H1 (cell line): ENCODE data around the gene MRFAP1. TPM values are rescaled to one million over a fixed set of nuclear protein-coding genes. Genes with fewer than 3 reads are reported as not detected.
A peak's percentile ranks its signal among the peaks of the same experiment; 100 is the strongest.

Source experiments
- CTCF ChIA-PET: fragments of 300-600 bp; sonication (Branson Sonifier 250); formaldehyde crosslinking; loops from one replicate; lab custom pipeline; 2021; ENCODE audit not compliant: partially characterized antibody; lab: Charles Lee
- POLR2A ChIA-PET: fragments of 300-600 bp; sonication (Branson Sonifier 250); formaldehyde crosslinking; loops from one replicate; lab custom pipeline; 2021; ENCODE audit warnings: inconsistent platforms; ENCODE audit not compliant: partially characterized antibody; lab: Charles Lee
- DNase-seq, 2 experiments: peaks; one replicate each; pipeline versions ENCODE4 v3.0.0 to v3.0.0-alpha.2; 2010 to 2022; ENCODE audit warnings: low spot score in 2 of 2, low read depth in 1 of 2, mixed read lengths in 1 of 2
- FAIRE-seq: peaks from 2 replicates; lab custom pipeline; 2011; peaks lifted over from hg19 to GRCh38; lab: Jason Lieb, UNC
- H2AFZ ChIP-seq: 2 replicates; pipeline ENCODE4 v1.8.1; 2012; ENCODE audit warnings: low read length, inconsistent platforms
- H2AK5ac ChIP-seq: 2 replicates; pipeline ENCODE4 v1.6.1; 2013; ENCODE audit warnings: low read depth, low read length
- H2BK120ac ChIP-seq: replicated peaks from 2 replicates; pipeline ENCODE3; 2013; ENCODE audit warnings: low read depth, low read length, inconsistent platforms
- H2BK12ac ChIP-seq: 2 replicates; pipeline ENCODE4 v1.6.1; 2013; ENCODE audit warnings: low read depth, low read length
- H2BK15ac ChIP-seq: 2 replicates; pipeline ENCODE4 v1.6.1; 2013; ENCODE audit warnings: low read length
- H2BK20ac ChIP-seq: 2 replicates; pipeline ENCODE4 v1.6.1; 2013; ENCODE audit warnings: low read length
- H2BK5ac ChIP-seq: 2 replicates; pipeline ENCODE4 v1.6.1; 2013; ENCODE audit warnings: low read depth, low read length
- H3K14ac ChIP-seq: 2 replicates; pipeline ENCODE4 v1.6.1; 2013; ENCODE audit warnings: inconsistent platforms; ENCODE audit not compliant: insufficient read length
- H3K18ac ChIP-seq: 2 replicates; pipeline ENCODE4 v1.6.1; 2013; ENCODE audit warnings: low read length; ENCODE audit errors: extremely low read depth
- H3K23ac ChIP-seq: 2 replicates; pipeline ENCODE4 v1.6.1; 2013; ENCODE audit warnings: inconsistent platforms; ENCODE audit not compliant: insufficient read length
- H3K23me2 ChIP-seq: 2 replicates; pipeline ENCODE4 v1.6.1; 2013; ENCODE audit warnings: low read depth, low read length
- H3K27ac ChIP-seq: 2 replicates; pipeline ENCODE4 v1.6.1; 2011; ENCODE audit warnings: low read depth, low read length, inconsistent platforms
- H3K27me3 ChIP-seq, 4 experiments: replicated peaks in 1 of 4; 1 replicate in 1 of 4; 2 replicates in 3 of 4; pipeline versions ENCODE4 v1.6.1 to v1.8.1; 2011 to 2013; ENCODE audit warnings: low read length in 3 of 4, mild to moderate bottlenecking in 3 of 4, inconsistent platforms in 2 of 4, mixed read lengths in 2 of 4, moderate library complexity in 1 of 4; ENCODE audit not compliant: control insufficient read depth in 3 of 4, insufficient read depth in 3 of 4; ENCODE audit errors: extremely low read depth in 1 of 4
- H3K36me3 ChIP-seq, 4 experiments: 2 replicates each; pipeline versions ENCODE4 v1.6.1 to v1.8.1; 2011 to 2013; ENCODE audit warnings: mild to moderate bottlenecking in 4 of 4, low read length in 3 of 4, moderate library complexity in 2 of 4, control low read depth in 1 of 4, inconsistent platforms in 1 of 4; ENCODE audit not compliant: insufficient read depth in 4 of 4, control insufficient read depth in 2 of 4
- H3K4ac ChIP-seq: replicated peaks from 2 replicates; pipeline ENCODE3; 2013; ENCODE audit warnings: low read length, low read depth, mixed read lengths, inconsistent platforms; ENCODE audit not compliant: insufficient read length
- H3K4me1 ChIP-seq, 4 experiments: replicated peaks in 1 of 4; 1 replicate in 1 of 4; 2 replicates in 3 of 4; pipeline versions ENCODE4 v1.6.1 to v1.8.1; 2011 to 2013; ENCODE audit warnings: low read length in 3 of 4, inconsistent platforms in 2 of 4, mixed read lengths in 1 of 4; ENCODE audit not compliant: insufficient read depth in 4 of 4, control insufficient read depth in 3 of 4
- H3K4me2 ChIP-seq, 2 experiments: 2 replicates each; pipeline versions ENCODE4 v1.6.1 to v1.8.1; 2011 to 2013; ENCODE audit warnings: low read depth in 2 of 2, low read length in 2 of 2, control low read depth in 1 of 2, inconsistent platforms in 1 of 2, mild to moderate bottlenecking in 1 of 2; ENCODE audit not compliant: insufficient read depth in 1 of 2
- H3K4me3 ChIP-seq, 4 experiments: fragments of 200-600, 300-600 bp in 1 of 4; sonication (generic), shearing (Covaris generic), sonication (Bioruptor Twin) in 1 of 4; 2 replicates each; pipeline versions ENCODE4 v1.5.1 to v1.8.1; 2011 to 2016; ENCODE audit warnings: low read length in 4 of 4, low read depth in 3 of 4, control low read depth in 2 of 4, inconsistent platforms in 2 of 4, mild to moderate bottlenecking in 2 of 4, mixed read lengths in 1 of 4, moderate library complexity in 1 of 4; ENCODE audit not compliant: insufficient read depth in 2 of 4; ENCODE audit errors: extremely low read depth in 1 of 4
- H3K56ac ChIP-seq: replicated peaks from 2 replicates; pipeline ENCODE3; 2013; ENCODE audit warnings: low read depth, mild to moderate bottlenecking, mixed read lengths, low read length, inconsistent platforms; ENCODE audit not compliant: insufficient read length
- H3K79me1 ChIP-seq: 2 replicates; pipeline ENCODE4 v1.6.1; 2013; ENCODE audit warnings: low read depth, low read length, control low read depth
- H3K79me2 ChIP-seq, 2 experiments: 2 replicates each; pipeline versions ENCODE4 v1.6.1 to v1.8.1; 2012 to 2013; ENCODE audit warnings: low read length in 2 of 2, mild to moderate bottlenecking in 2 of 2, inconsistent platforms in 1 of 2; ENCODE audit not compliant: insufficient read depth in 2 of 2, control insufficient read depth in 1 of 2
- H3K9ac ChIP-seq, 4 experiments: replicated peaks in 1 of 4; 1 replicate in 1 of 4; 2 replicates in 3 of 4; pipeline versions ENCODE4 v1.6.1 to v1.8.1; 2011 to 2013; ENCODE audit warnings: low read depth in 3 of 4, low read length in 3 of 4, control low read depth in 2 of 4, mild to moderate bottlenecking in 2 of 4, moderate library complexity in 2 of 4, inconsistent platforms in 1 of 4; ENCODE audit errors: extremely low read depth in 1 of 4
- H3K9me3 ChIP-seq, 2 experiments: 2 replicates each; pipeline versions ENCODE4 v1.6.1 to v1.8.1; 2012 to 2013; ENCODE audit warnings: mild to moderate bottlenecking in 2 of 2, moderate library complexity in 2 of 2, control low read depth in 1 of 2, inconsistent platforms in 1 of 2, low read depth in 1 of 2, low read length in 1 of 2, mixed read lengths in 1 of 2; ENCODE audit not compliant: insufficient read depth in 2 of 2
- H4K20me1 ChIP-seq, 2 experiments: replicated peaks in 1 of 2; 2 replicates each; pipeline versions ENCODE3 to v1.8.1; 2011 to 2013; ENCODE audit warnings: inconsistent platforms in 2 of 2, low read length in 2 of 2, mild to moderate bottlenecking in 1 of 2; ENCODE audit not compliant: insufficient read depth in 2 of 2, control insufficient read depth in 1 of 2
- H4K5ac ChIP-seq: 2 replicates; pipeline ENCODE4 v1.6.1; 2013; ENCODE audit warnings: low read length, low read depth, mixed read lengths, inconsistent platforms; ENCODE audit not compliant: insufficient read length
- H4K8ac ChIP-seq: 2 replicates; pipeline ENCODE4 v1.8.0; 2013; ENCODE audit warnings: mild to moderate bottlenecking, moderate library complexity, low read length, inconsistent platforms; ENCODE audit not compliant: insufficient read depth; ENCODE audit errors: extremely low read depth
- H4K91ac ChIP-seq: replicated peaks from 2 replicates; pipeline ENCODE3; 2013; ENCODE audit warnings: low read length, mixed read lengths, inconsistent platforms; ENCODE audit not compliant: insufficient read length
- BACH1 ChIP-seq: IDR thresholded peaks from 2 replicates; pipeline ENCODE4 v1.6.1; 2012; ENCODE audit warnings: low read length, improper control_type of control experiment
- WGBS, 2 experiments: shearing (Covaris generic) in 1 of 2; methylation state at CpG; one replicate each; pipeline versions ENCODE4 v1.1.6 to v1.1.7; 2013 to 2015; ENCODE audit warnings: low lambda C conversion rate in 2 of 2, mixed read lengths in 2 of 2, inconsistent platforms in 1 of 2, low coverage in 1 of 2, missing lambda C conversion rate in 1 of 2; ENCODE audit not compliant: insufficient replicate concordance in 2 of 2, insufficient coverage in 1 of 2, insufficient read length in 1 of 2; ENCODE audit errors: extremely low coverage in 1 of 2, missing lambda C conversion rate in 1 of 2; 5-methylcytosine and 5-hydroxymethylcytosine counted together
- polyA plus RNA-seq, 7 experiments: library from polyadenylated mRNA; depleted of rRNA in 3 of 7; stranded (reverse) in 5 of 7; unstranded in 2 of 7; fragments of >200 nt in 5 of 7; fragments of 200-250 nt in 2 of 7; gene quantifications; 1 replicate in 5 of 7; 2 replicates in 1 of 7; 4 replicates in 1 of 7; pipeline versions ENCODE4 v1.2.1 to v1.2.3, GENCODE V29; 2011 to 2013; ENCODE audit warnings: missing spikeins in 2 of 7, mixed read lengths in 2 of 7
- total RNA-seq: library from RNA; stranded (reverse); fragmentation: NEBNext Ultra II Directional; extraction: Animal tissue kit (Norgen Biotek cat#: 25700); gene quantifications from 2 replicates; pipeline ENCODE4 v1.2.1, GENCODE V29; 2021
- TF ChIP-seq, protein P1 (sequence below), 3 experiments: IDR thresholded peaks; 1 replicate in 2 of 3; 2 replicates in 1 of 3; pipeline versions ENCODE4 v1.5.1 to v1.6.1; 2011; ENCODE audit warnings: low read length in 3 of 3, mild to moderate bottlenecking in 3 of 3, inconsistent platforms in 2 of 3, low read depth in 1 of 3, moderate library complexity in 1 of 3; ENCODE audit not compliant: insufficient read depth in 1 of 3; ENCODE audit errors: control extremely low read depth in 1 of 3

Gene MRFAP1
- total and polyA plus RNA-seq, 2 of the 8 experiments (the other 6 are each of a cell fraction or from before 2014, with no cell fraction given), result 108 to 307 TPM

DNA sequence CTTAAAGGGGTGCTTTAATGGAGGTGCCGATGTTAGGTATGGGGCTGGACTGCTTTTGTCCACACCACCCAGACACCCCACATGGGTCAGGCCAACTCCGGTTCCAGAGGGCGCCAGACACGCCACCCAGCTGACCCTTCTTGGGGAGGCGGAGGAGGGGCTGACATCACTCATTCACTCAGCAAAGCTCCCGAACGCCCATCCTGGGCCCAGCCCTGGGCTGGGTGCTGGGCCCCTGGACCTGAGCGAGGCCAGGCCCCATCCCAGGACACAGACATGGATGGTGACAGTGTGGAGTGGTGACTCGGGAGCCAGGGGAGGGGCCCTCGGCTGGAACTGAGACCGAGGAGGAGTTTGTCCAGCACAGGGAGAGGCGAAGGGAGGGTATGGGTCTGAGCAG lies 37.4 kb upstream of the MRFAP1 start:
- FAIRE-seq (no peak), DNase-seq (no peak)
- no peak overlapping the region for H3K4me3 ChIP-seq
- no peak overlapping the region for H4K91ac ChIP-seq
- no peak overlapping the region for H3K9ac ChIP-seq
- no peak overlapping the region for H3K56ac ChIP-seq
- H2BK20ac ChIP-seq, result no peak overlapping the region
- no peak overlapping the region for H4K5ac ChIP-seq
- 74% methylated on average over 6 of the region's 12 CpGs; no CpG with 5 or more reads in 1 of the 2 experiments for WGBS, 2 experiments
- H3K4me1 ChIP-seq, result no peaks in the 10 kb centered on the region; a peak in 1 of 7 replicates
- no peak overlapping the region for H3K27ac ChIP-seq
- no peaks in the 10 kb centered on the region for H3K79me1 ChIP-seq
- H2BK15ac ChIP-seq, result no peak overlapping the region
- no peak overlapping the region for H2BK5ac ChIP-seq
- H3K79me2 ChIP-seq, result no peaks in the 10 kb centered on the region
- CTCF ChIA-PET, result interaction anchor here (0.9 kb wide), 1 partner anchor 17 kb away, joined by 3 read pairs; no protein-coding TSS in a partner anchor
- no peak overlapping the region for H4K8ac ChIP-seq
- TF ChIP-seq, protein P1, sequence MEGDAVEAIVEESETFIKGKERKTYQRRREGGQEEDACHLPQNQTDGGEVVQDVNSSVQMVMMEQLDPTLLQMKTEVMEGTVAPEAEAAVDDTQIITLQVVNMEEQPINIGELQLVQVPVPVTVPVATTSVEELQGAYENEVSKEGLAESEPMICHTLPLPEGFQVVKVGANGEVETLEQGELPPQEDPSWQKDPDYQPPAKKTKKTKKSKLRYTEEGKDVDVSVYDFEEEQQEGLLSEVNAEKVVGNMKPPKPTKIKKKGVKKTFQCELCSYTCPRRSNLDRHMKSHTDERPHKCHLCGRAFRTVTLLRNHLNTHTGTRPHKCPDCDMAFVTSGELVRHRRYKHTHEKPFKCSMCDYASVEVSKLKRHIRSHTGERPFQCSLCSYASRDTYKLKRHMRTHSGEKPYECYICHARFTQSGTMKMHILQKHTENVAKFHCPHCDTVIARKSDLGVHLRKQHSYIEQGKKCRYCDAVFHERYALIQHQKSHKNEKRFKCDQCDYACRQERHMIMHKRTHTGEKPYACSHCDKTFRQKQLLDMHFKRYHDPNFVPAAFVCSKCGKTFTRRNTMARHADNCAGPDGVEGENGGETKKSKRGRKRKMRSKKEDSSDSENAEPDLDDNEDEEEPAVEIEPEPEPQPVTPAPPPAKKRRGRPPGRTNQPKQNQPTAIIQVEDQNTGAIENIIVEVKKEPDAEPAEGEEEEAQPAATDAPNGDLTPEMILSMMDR (IDR thresholded peaks at IDR 0.05; ENCODE audit: control extremely low read depth in 1 of 3, insufficient read depth in 1 of 3, low read depth in 1 of 3, low read length in 3 of 3), result 0 out of 4 replicates have a peak, but pooled peaks of 1 of the 3 experiments have one; percentile 5
- TF ChIP-seq BACH1, result no peak
- TF ChIP-seq, all 59 proteins: peak for 1
- Histone ChIP-seq H3K9me3 (peaks cover 5 to 7% of the 10 kb centered on the region in 2 experiments; a peak in 3 of 4 replicates), H3K14ac (no peak overlapping the region), H3K18ac (no peak overlapping the region), H3K4me2 (no peak overlapping the region), H3K23me2 (peaks cover 2% of the 10 kb centered on the region; the same call in 1 of the 2 replicates), H4K20me1 (peaks cover 2 to 3% of the 10 kb centered on the region in 2 experiments), H3K23ac (no peak overlapping the region), H2BK12ac (no peak overlapping the region), H2BK120ac (no peak overlapping the region), H2AK5ac (no peak overlapping the region), H3K36me3 (peaks cover 0 to 7% (median 2%) of the 10 kb centered on the region in 4 experiments; a peak in 3 of 8 replicates), H3K27me3 (no peaks in the 10 kb centered on the region), H2AFZ (no peak overlapping the region), H3K4ac (no peak overlapping the region)
- POLR2A ChIA-PET, result no interaction called here
